GM12864 (cell line): ENCODE data around the gene ADGRG4.

Source experiments
- DNase-seq: peaks from one replicate; pipeline ENCODE4 v3.0.0-alpha.2; 2011; ENCODE audit warnings: low read depth
- H3K4me3 ChIP-seq: 2 replicates; pipeline ENCODE4 v1.5.1; 2011; ENCODE audit warnings: mild to moderate bottlenecking, low read depth, low read length, control low read depth
- TF ChIP-seq, protein P1 (sequence below): IDR thresholded peaks from 2 replicates; pipeline ENCODE4 v1.5.1; 2011; ENCODE audit warnings: low read depth, mild to moderate bottlenecking, moderate library complexity, low read length, control low read depth, inconsistent platforms; ENCODE audit errors: missing control alignments

ADGRG4 gene

DNA sequence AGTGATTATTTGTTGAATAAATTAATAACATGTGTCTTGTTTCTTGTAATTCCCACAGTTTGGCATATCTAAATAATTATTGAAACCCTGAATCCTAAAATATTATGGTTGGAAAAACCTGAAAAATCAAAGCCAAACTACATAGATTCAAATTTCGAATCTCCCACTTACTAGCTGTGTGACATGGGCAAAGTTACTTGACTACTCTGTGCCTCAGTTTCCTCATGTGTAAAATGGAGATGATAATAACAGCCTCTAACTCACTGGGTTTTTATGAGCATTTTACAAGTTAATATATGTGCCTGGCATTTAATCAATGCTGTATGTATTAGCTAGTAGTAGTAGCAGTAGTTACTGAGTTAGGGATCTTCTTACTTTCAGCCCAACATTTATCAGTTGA is 152.4 kb downstream of the ADGRG4 start:
- DNase-seq: no peak
- TF ChIP-seq, protein P1, sequence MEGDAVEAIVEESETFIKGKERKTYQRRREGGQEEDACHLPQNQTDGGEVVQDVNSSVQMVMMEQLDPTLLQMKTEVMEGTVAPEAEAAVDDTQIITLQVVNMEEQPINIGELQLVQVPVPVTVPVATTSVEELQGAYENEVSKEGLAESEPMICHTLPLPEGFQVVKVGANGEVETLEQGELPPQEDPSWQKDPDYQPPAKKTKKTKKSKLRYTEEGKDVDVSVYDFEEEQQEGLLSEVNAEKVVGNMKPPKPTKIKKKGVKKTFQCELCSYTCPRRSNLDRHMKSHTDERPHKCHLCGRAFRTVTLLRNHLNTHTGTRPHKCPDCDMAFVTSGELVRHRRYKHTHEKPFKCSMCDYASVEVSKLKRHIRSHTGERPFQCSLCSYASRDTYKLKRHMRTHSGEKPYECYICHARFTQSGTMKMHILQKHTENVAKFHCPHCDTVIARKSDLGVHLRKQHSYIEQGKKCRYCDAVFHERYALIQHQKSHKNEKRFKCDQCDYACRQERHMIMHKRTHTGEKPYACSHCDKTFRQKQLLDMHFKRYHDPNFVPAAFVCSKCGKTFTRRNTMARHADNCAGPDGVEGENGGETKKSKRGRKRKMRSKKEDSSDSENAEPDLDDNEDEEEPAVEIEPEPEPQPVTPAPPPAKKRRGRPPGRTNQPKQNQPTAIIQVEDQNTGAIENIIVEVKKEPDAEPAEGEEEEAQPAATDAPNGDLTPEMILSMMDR: no peak

GRCh38 chrX:136453771-136454170 is 153.0 kb downstream of the ADGRG4 start:
- no peak overlapping the region for H3K4me3 ChIP-seq
- DNase-seq: no peak
- TF ChIP-seq, protein P1: no peak

More for the DNA sequence above, 152.4 kb downstream of the ADGRG4 start:
- H3K4me3 ChIP-seq: no peak overlapping the region

GRCh38 chrX:136456133-136456532 is 155.4 kb downstream of the ADGRG4 start:
- TF ChIP-seq, protein P1: no peak
- DNase-seq: no peak
- no peak overlapping the region for H3K4me3 ChIP-seq

DNA sequence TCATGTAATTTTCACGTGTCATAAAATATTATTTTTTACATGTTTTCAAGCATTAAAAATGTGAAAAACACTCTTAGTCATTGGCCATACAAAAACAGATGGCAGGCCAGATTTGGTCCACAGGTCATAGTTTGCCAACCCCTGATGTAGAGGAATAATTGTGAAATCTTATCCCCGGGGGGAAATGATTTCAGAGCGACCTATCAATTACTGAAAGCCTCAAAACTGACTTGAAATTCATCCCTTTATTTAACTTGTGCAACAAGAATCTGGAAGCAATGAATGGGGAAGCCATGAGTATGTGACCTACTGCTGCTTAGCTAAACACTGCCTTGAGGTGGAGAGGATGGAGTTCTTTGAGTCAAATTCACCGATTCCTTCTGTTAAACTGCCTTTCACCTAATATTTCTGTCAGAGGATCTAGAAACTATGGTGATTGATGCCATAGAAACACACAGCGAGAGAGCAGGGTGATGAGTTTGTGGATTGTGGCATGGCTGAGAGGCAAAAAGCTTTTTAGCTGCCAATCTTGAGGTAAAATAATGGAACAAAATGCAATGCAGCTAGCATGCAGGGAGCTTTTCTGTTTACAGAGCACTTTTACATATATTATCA is 156.6 kb downstream of the ADGRG4 start:
- no peak for DNase-seq
- H3K4me3 ChIP-seq: no peak overlapping the region
- TF ChIP-seq, protein P1: no peak

- DNase-seq: no peak
- no peak overlapping the region for H3K4me3 ChIP-seq
- TF ChIP-seq, protein P1: no peak
These were observed 163.8 kb downstream of the ADGRG4 start for GRCh38 chrX:136464589-136464988.
